HK-2 (cell line): Measurements from ENCODE around the gene EPS8L3.
"Not testable (repeated sequence)": the region's sequence is repeated elsewhere in the genome, so short reads cannot be mapped to it uniquely, and the experiment has no call there.

ENCODE experiments used
- DNase-seq: peaks from one replicate; pipeline ENCODE4 v3.0.0-alpha.2; 2018; ENCODE audit not compliant: unreplicated experiment

The EPS8L3 gene

DNA sequence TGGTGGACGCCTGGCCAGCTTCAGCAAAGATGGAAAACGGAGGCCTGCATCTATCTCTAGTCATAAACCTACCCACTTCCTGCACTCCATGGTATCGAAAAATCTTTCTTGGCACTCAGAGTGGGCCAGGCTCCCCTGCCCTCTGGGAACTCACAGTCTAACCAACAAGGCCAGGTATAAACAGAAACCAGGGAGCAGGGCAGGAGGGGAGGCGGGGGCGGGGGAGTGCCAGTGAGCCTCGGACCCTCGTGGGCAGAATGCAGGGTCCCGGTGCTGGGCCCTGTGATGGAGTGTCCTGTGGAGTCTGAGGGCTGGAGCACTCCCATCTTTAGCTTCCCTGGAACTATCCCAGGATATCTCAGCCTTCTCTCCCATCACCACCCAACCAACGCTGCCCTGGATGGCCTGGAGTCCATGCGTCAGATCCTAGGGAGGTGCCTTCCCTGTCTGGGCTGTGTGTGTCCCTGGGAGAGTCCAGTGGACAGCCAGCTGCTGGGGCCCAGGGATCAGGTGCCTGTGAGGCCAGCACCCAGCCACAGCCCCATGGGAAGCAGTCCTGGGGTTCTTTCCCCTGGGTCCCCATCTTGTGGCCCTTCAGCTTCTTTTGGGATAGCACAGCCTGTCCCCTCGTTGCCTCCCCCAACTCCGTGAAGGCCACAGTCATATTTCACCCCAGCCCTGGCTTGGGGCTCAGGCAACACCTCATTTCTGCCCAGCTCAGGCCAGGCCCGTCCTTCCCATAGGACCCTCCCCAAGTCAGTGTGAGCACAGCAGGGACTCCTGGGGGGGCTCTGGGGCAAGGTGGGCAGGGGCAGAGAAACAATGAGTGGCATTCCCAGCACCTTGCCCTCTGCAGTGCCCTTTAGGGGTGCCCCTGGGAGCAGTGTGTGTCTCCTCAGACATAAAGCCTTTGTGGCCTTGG, 1.1 kb upstream of the EPS8L3 start:
- DNase-seq = no peak

DNA sequence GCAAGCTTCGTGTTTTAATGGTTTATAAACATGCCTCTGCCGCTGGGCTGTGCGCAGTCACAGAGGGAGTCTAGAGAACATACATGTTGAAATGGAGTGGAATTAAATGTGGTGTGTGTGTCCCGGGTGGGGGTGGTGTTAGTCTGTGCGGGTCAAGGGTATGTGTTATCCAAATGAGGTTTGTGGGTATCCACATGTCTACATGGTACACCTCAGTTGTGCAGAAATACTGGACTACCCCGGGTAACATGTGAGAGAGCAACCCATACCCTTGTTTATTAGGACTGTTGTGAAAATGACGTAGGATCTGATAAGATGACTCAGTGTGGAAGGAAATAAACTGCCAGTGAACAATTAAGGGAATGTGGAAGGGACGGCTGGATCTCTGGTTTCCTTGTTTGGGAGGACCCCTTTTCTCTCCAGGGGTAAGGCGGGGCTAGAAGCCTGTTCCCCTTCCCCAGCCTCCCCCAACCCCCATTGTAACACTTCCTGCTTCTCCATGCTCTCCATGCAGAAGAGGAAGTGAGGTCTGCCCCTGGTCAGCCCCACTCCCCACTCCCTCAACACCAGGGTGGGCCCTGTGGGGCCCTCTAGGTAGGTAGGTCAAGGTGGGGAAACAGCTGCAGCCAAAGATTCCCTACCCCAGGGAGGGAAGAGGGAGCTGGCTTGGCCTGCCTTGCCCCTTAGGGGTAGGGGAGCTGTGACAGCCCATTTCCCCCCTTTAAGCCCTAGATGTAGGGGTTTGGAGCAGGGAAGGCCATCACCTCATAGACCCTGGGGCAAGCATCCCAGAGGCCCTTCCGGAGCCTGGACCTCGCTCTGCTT, 690 bp downstream of the EPS8L3 start:
- DNase-seq = no peak

DNA sequence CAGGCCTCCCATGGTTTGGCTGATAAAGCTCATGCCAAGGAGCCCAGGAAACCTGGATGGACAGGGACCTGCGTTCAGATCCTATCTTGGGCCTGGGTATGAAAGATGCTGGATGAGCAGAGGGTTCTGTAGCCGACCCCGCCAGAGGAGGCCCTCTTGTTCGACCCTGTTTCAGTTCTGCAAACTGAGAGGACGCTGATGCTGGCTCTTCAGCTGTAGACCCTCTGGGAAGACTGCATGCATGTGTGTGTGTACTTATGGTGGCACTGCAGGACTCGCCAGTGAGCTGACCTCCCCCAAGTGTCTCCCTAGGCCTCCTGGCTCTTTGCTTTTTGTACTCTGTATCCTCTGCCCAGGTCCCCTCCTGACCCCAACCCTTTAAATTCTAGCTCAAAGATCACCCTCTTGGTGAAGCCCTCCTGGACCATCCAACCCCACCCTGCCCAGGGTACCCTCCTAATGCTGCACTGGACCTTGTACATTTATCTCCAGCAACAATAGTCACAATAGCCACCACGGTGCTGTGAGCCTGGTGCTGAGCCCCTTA, 1.6 kb downstream of the EPS8L3 start:
- DNase-seq = no peak

DNA sequence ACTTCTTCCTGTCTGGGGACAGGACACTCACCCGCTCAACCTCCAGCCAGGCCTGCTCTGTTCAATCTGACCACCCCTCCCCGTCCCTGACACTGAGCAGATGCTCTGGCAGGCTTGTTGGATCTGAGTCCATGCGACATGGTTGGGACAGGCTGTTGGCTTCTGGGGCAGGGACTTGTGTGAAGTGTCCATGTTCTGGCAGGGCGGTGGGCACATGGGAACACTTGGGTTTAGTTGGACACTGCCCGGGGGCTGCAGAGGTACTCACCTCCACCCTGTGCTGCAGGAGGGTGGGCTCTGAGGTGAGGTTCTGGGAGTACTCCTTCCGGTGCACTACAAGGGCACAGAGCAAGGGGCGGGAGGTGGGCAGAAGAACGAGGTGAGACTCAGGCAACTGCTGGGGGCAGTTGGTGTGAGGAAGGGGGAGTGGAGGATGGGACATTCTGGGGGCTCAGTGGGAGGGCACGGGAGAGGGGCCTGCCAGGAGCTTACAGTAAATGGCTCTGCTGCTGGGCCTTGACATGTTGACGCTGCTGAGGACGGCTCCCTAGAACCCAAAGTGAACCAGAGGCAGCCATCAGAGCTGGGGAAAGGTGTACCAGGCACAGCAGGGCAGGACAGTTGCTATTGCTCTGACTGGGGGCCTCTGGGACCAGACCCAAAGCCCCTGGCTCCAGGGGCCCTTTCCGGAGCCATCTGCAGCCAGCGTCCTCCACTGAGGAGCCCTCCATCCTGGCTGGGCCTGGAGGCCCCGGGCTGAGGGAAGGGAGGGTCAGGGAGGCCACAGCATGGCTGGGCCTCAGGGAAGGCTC, 2.3 kb downstream of the EPS8L3 start:
- DNase-seq = no peak

DNA sequence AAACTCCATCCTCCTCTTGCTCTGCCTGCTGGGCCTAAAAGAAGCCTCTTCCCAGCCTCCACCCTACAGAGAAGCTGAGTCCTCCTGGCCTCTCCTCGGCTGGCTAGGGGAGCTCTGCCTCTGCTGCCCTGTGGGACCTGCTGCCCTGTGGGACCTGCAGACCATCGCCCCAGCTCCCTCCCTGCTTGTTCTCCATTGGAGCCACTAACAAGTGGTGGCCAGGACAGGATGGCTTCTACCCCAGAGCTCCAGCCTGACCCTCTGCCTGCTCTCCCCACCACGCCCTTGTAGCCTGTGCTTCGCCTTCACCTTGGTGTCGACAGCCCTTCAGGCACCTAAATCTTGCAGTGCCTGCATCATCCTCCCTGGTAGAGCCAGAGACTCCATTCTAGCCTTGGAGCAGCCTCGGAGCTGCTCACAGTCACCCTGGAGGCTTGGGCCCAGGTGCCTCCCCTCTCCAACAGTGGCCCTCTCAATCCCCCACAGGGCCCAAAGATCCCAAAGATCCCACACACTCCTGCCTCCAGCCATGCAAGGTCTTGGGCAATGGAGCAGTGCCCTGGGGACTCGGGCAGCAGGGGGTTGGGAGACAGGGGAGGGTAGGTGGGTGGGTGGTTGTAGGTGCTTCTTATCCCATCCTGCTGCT, 3.0 kb downstream of the EPS8L3 start:
- no peak for DNase-seq

DNA sequence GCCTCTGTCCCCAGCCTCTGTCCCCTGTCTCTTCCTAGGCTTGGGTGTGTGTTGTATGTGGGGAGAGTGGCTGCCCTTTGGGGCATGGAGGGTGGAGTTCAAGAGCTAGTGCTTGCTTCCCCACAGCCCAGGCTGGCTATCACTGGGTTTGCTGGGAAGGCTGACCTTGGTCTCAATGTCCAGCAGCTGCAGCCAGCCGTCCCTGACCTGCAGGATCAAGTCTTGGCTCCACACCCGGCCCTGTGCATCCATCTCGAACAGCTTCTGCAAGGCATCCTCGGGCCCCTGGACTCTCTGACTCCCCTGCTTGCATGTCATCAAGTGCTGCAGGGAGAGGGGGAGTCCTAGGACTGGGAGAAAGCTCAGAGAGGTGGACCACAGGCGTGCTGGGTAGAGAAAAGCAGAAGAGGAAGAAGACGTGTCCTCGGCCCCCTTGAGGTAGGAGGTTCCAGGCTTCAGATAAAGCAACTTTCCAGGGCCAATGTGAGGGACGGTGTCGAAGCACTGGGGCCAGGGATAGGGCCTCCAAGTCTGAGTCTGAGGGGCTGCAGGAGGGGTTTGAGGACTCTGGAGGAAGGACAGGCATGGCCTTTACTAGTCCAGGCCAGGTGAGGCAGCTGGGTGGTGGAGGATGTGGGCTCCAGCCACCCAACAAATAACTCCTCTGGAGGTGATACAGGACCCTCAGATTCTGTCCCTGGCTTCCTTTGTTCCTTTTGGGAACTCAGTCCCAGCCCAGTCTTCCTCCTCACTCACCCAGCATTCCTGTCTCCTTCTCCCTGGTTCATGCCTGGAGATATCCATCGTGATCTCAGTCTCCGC, 4.0 kb downstream of the EPS8L3 start:
- DNase-seq = no peak

DNA sequence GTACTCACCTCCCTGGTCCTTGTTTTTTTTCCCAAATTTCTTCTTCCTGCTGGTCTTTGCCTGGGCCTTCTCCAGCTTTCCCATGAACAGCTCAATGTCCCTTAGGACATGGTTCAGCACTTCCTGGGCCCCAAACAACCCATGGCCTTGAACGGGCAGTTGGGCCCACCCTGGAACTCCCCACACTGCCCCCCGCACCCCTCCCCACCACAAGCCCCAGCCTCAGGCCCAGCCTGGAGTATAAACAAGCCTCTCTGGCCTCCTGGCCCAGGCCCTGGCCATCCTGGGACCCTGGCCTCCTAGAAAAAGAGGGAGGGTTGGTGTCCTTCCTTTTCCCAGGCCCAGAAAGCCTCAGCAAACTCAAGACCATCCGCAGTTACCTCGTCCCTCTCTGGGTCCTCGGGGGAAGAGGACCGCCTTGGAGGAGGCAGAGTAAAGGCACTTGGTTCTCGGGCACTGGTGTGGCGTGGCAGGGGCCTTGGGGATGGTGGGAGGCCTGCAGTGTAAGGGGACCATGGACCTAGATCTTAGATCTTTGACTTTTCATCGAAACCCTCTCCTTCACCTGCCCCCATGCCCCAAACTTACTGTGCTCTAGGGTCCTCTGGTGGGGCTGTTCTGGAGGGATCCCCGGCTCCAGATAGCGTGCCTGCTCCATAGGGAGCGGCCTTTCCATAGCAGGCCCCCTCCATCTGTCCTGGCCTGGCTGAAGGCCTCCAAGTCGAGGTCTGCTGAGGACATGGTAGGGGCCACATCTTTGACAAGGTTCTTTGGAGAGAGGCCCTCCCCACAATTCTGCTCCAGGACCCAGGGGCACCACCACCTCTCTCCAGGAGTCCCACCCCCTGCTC, 5.6 kb downstream of the EPS8L3 start:
- no peak for DNase-seq

DNA sequence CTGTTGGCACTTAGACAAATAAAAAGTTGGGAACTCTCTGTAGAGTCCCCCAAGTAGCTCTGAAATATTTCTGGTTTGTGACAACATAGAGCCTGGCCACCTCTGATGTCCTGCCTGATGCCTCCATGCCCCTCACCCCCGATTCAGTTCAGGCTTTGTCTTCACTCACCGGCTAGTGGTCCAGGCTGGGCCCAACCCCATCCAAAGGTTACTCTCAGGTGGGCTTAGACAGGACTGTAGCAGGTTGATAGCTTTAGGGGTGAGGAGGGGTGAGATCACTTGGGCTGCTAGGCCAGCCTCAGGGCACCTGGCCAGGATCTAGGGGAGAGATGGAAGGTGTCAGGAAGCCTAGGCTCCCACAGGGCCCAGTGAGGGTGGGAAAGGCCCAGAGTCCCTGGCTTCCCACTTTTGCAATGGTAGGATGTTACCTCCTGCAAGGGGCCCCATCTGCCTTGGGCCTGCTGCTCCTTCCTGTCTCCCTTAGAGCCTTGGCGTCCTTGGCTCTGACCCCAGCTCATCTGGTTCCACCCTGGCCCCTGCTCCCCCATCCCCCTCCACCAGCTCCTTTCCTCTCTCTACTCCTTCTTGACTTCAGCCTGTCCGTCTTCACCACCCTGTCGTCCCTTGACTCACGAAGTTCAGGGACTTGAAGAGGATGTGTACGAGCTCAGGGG, 6.7 kb downstream of the EPS8L3 start:
- no peak for DNase-seq

DNA sequence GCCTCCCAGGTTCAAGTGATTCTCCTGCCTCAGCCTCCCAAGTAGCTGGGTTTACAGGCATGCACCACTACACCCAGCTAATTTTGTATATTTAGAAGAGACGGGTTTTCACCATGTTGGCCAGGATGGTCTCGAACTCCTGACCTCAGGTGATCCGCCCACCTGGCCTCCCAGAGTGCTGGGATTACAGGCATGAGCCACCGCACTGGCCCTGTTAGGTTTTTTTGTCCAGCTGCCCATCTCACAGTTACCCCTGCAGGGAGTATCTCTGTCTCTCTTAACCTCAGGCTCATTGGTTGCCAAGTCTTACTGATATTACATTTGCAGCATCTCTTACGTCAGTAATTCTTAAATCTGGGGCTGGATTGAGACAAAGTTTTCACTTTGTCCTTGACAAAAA, 7.4 kb downstream of the EPS8L3 start:
- DNase-seq = not testable (repeated sequence)

DNA sequence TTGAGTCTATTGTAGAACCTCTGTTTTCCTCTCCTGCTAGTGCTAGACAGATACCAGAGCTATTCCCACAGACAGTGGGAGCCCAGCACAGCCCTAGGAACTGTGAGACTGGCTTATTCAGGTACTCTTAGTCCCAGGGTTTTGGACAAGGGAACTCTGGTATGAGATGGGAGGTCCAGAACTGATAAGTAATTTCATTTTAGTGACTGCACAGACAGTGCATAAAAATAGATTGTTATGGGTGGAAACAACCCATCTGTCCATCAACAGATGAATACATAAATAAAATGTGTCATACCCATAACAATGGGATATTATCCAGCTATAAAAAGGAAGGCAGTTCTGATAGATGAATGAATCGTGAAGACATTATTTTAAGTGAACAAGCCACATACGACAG, 9.0 kb downstream of the EPS8L3 start:
- no peak for DNase-seq

DNA sequence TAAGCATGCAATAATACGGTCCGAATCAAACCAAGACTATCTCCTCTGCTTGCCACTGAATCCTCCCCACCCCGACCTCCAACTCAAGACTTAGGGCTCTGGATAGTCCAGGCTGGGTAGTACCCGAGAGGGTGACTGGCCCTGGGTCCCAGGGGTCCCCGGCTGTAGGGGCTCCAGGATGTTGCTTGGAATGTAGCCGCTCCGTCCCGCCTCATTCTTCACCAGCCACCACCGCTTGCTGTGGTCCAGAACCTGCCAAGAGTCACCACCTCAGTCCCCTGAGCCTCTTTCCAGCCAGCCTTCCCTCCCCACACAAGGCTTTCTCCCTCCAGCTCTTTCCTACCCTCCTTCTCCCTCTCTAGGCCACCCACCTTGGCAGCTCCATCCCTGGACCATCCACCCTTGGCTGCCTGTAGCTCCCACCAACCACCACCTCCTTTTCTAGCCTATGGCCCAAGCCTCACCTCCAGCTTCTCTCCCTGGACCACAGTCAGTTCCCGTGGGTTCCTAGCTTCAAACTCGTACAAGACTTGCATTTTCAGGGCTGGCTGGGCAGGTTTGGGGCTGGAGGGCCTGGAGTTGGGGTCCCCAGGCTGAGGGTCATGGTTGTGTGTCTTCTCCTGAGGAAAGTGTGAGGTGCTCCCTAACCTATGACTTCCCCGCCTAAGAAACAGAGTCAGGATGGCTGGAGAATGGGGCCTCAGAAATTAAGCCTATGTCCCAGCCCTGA, 12.0 kb downstream of the EPS8L3 start:
- no peak for DNase-seq

DNA sequence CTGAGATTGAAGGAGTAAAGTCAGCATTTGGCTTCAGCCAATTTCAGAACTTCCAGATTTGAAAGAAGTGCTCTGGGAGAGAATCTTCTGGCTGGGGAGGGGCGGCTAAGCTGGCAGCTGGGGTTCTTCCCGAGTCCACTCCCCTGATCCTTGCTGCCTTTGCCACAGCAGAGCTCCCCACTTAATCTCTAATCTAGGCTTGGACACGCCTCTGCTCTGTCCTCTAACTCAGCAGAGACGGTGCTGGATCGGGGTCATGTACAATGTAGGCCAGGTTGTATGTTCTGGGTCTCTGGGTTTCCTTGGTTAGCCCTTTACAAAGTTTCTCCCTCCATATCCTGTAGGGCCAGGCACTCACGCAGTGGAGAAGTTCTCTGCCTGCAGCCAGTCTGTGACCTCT, 12.8 kb downstream of the EPS8L3 start:
- no peak for DNase-seq

DNA sequence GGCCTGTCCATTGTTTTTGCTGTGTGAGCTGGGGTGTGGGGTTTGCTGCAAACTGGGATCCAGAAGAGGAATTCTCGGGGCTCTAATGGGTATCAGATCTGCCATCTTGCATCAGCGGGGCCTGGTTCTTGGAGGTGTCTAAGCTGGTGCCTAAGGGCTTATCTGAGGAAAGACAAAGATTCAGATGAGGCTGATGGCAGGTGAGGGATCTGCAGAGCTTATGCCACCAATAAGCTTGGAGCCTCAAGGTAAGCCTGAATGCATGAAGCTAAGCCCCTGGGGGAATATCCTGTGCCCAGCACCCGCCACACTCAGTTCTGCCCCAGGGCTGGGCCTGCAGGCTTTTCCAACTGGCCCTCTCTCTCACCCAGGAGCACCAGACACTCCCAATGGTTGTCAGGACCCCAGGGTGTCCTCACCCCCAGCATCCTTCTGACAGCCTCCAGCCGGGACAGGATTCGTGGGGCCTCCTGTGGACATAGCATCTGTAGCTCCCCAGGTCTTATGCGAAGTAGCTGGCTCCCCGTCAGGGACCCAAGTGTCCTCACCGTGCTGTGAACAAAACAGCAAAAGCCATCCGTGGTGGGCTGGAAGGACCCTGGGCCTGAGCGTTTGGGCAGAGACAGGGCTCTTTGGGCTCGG, 13.4 kb downstream of the EPS8L3 start:
- DNase-seq = no peak

DNA sequence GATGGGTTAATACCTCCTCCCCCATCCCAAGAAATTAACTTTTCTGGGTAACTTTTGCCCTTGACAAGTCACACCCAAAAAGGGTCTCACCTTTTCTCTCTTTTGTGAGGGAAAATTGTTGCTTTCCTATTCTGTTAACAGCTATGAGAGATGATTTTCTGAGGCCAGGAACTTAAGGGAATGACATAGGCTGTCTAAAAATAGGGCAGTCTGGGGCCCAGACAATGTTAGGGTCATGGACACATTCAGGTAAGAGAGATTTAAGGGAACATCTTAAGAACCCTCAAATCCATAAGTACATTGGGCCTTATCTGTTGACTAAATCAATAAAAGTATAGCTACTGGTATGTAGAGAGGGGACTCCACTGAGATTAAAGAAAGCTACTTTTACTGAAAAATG, 14.5 kb downstream of the EPS8L3 start:
- no peak for DNase-seq

DNA sequence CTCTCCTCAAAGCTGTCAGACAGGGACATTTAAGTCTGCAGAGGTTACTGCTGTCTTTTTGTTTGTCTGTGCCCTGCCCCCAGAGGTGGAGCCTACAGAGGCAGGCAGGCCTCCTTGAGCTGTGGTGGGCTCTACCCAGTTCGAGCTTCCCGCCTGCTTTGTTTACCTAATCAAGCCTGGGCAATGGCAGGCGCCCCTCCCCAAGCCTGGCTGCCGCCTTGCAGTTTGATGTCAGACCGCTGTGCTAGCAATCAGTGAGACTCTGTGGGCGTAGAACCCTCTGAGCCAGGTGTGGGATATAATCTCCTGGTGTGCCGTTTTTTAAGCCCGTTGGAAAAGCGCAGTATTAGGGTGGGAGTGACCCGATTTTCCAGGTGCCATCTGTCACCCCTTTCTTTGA, 15.4 kb downstream of the EPS8L3 start:
- not testable (repeated sequence) for DNase-seq

DNA sequence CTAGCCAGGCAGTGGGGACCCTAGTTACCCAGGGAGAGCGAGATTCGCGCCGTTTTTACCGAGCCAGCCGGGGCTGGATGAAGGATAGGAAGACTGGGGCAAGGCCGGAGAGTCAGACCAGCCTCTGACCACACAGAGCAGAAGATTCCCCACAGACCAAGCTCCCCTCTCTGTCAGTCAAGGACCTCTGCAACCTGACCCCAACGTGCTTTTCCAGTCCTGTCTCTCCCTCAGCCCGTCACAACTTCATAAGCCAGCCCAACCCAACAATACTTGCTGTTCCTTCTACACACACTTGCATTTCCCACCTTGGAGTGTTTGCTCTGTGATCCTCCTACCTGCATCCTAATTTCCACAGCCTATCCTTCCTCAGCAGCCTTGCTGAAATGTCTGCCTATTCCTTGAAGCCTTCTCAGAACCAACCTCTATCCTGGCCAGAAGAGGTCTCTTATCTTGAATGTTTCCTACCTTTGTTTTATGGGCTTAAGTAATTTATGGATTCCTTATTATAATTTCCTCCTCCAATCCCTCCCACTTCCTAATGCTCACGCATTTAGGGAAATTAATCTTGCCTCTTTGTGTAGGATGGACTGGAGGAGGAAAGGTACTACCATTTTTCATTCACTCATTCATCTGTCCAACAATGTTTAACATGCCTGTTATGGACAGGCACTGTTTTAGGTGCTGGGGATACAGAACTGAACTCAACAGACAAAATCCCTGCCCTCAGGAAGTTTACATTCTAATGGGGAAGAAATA, 22.9 kb downstream of the EPS8L3 start, which contains the start of gene GSTM3:
Gene GSTM3, minus strand, starts transcription at position 424 of the 759 bp plus-strand sequence. CDS start 751 bp downstream, outside the sequence.
- DNase-seq = no peak
